Body of pancreas (tissue), 4 donors: ENCODE measurements around the gene GGTLC1. TPM values are rescaled to one million over a fixed set of nuclear protein-coding genes. Genes with fewer than 3 reads are reported as not detected.

ENCODE experiments used
- ATAC-seq: fragments of 150-250 bp; one replicate; pipeline ENCODE4 v1.9.1; 2016
- DNase-seq, 4 donors: peaks; one replicate each; pipeline ENCODE4 v3.0.0-alpha.2; 2019
- H3K27ac ChIP-seq, 4 donors: fragments of 200-600 bp; sonication (generic); 1 replicate in 3 of 4; 2 replicates in 1 of 4; pipeline versions ENCODE4 v1.5.1 to v1.6.1; 2016 to 2019; ENCODE audit warnings: mild to moderate bottlenecking in 1 of 4, mixed read lengths in 1 of 4, moderate library complexity in 1 of 4
- H3K27me3 ChIP-seq, 2 donors: fragments of 200-600 bp; sonication (generic); one replicate each; pipeline ENCODE4 v1.6.0; 2016; ENCODE audit warnings: mild to moderate bottlenecking in 1 of 2
- H3K36me3 ChIP-seq, 2 donors: fragments of 200-600 bp; sonication (generic); replicated peaks in 1 of 2; 2 replicates each; pipeline ENCODE4 v1.5.1; 2016; ENCODE audit warnings: low read depth in 2 of 2; ENCODE audit not compliant: insufficient read depth in 1 of 2
- H3K4me1 ChIP-seq: fragments of 200-600 bp; sonication (generic); one replicate; pipeline ENCODE4 v1.6.0; 2016
- H3K4me3 ChIP-seq, 2 donors: fragments of 200-600 bp; sonication (generic); 1 replicate in 1 of 2; 2 replicates in 1 of 2; pipeline ENCODE4 v1.5.1; 2016 to 2019
- H3K9me3 ChIP-seq, 3 donors: fragments of 200-600 bp; sonication (generic); 1 replicate in 2 of 3; 2 replicates in 1 of 3; pipeline ENCODE4 v1.5.1; 2016
- CTCF ChIP-seq, 7 experiments: fragments of 450-650 bp in 4 of 7; fragments of 200-600 bp in 3 of 7; sonication (generic) in 3 of 7; IDR thresholded peaks; one replicate each; pipeline ENCODE4 v1.5.1; 2016 to 2019; ENCODE audit warnings: antibody characterized with exemption in 7 of 7
- POLR2A ChIP-seq, 3 donors: fragments of 450-650 bp; IDR thresholded peaks; one replicate each; pipeline ENCODE4 v1.6.1; 2016; ENCODE audit warnings: antibody characterized with exemption in 3 of 3, mild to moderate bottlenecking in 2 of 3
- WGBS, 2 donors: methylation state at CpG; one replicate each; pipeline ENCODE4 v1.1.5; 2017; 5-methylcytosine and 5-hydroxymethylcytosine counted together
- intact Hi-C: fragments of 100-400 bp; cut with DNase I; formaldehyde crosslinking; loops from one replicate; pipeline ENCODE4 v1.15.1; 2023
- total RNA-seq, 2 donors: library from RNA; depleted of rRNA; stranded (reverse); fragments of >200 nt; gene quantifications; one replicate each; pipeline ENCODE4 v1.1.0, GENCODE V29; 2016

The GGTLC1 gene
- total RNA-seq: 1 to 10 TPM in 1 of 2 donors, not detected in 1; 3.4 TPM

DNA sequence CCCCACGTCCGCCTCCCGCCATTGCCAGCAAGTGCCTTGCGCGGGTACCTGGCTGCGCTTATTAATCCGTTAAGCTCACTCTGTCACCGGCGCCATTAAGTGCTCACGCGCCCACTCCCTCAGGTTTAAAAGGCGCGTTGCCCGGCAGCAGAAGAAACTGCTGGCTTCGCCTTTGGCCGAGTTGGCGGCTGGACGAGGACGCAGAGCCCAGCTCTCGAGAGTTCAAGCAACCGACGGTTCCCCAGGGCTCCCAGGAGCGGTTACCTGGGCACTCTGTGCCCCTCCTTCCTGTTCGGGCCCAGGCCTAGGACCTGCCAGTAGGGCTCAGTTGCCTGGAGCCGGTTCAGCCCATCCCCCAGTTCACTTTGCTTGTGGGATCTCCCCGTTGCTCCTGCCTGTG, at the start of gene GGTLC1:
TSS of gene GGTLC1 (minus strand) at position 219 of the 400 bp plus-strand sequence. CDS start 2,168 bp downstream, outside the sequence.
- H3K9me3 ChIP-seq: no peaks in the 10 kb centered on the region
- WGBS, 2 donors: 87 to 90% methylated on average over 21 to 22 of the region's 26 CpGs
- no peak within 1 kb of the TSS for H3K4me3 ChIP-seq
- no peak for TF ChIP-seq CTCF (IDR thresholded peaks at IDR 0.05)
- no peak for TF ChIP-seq POLR2A (IDR thresholded peaks at IDR 0.05)
- H3K27me3 ChIP-seq: no peaks in the 10 kb centered on the region
- ATAC-seq (no peak), DNase-seq (no peak)
- H3K36me3 ChIP-seq: no peaks in the 10 kb centered on the region
- peaks cover 5% of the 10 kb centered on the region for H3K4me1 ChIP-seq
- intact Hi-C loops: no loop called here
- H3K27ac ChIP-seq: no peak within 1 kb of the TSS

GRCh38 chr20:24034820-24035219, 46.2 kb upstream of the GGTLC1 start:
- ATAC-seq: no peak
- Histone ChIP-seq H3K4me3 (no peak overlapping the region), H3K36me3 (no peaks in the 10 kb centered on the region), H3K27me3 (no peaks in the 10 kb centered on the region), H3K9me3 (no peaks in the 10 kb centered on the region), H3K27ac (no peak overlapping the region), H3K4me1 (no peaks in the 10 kb centered on the region)
- TF ChIP-seq CTCF (IDR thresholded peaks at IDR 0.05): no peak
- no peak for TF ChIP-seq POLR2A (IDR thresholded peaks at IDR 0.05)
- intact Hi-C loops: no loop called here
- DNase-seq: peak in 3 of 4 donors; percentile 13 to 42 (median 25)
- 5 to 15% methylated on average over 2 of the region's 2 CpGs for WGBS, 2 donors

DNA sequence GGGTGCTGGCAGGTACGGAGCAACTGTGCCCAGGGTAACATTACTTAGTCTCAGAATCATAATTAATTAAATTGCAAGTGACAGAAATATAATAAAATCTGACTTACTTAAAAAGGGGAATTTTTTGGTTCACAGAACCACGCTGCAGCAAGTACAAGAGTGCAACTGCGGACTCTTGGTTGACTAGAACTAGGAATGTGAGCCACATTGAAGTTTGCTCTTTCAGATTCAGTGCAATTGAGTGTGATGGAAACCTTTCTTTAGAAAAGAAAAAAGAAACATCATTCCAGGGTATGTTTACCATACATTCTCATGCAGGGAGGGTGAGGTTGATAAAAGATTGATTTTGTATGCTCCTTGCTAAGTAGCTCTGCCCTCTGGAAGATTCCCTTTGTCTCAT, 45.0 kb upstream of the GGTLC1 start:
- DNase-seq: no peak
- intact Hi-C loops: no loop called here
- 78 to 90% methylated on average over 3 of the region's 3 CpGs for WGBS, 2 donors

DNA sequence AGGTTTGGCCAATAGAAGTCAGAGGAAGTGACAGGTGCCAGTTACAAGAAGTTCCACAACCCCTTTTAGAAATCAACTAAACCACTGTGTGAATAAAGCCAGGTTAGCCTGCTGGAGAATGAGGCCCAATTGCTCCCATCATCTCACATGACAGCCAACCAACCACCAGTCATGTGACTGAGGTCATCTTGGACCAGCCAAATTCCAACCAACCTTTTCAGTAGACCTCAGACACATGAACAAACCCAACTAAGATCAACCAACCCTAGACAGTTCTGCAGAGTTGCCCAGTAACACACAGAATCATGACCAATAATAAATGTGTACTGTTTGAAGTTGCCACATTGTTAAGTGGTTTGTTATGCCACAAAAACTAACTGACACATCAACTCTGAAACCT, 44.6 kb upstream of the GGTLC1 start:
- no peaks in the 10 kb centered on the region for H3K4me1 ChIP-seq
- no peak for TF ChIP-seq CTCF (IDR thresholded peaks at IDR 0.05)
- TF ChIP-seq POLR2A (IDR thresholded peaks at IDR 0.05): no peak
- DNase-seq: no peak
- no peak overlapping the region for H3K4me3 ChIP-seq
- ATAC-seq: no peak
- H3K27me3 ChIP-seq: no peaks in the 10 kb centered on the region
- intact Hi-C loops: no loop called here
- no peaks in the 10 kb centered on the region for H3K9me3 ChIP-seq
- no peak overlapping the region for H3K27ac ChIP-seq
- H3K36me3 ChIP-seq: no peaks in the 10 kb centered on the region

More for the DNA sequence above, 45.0 kb upstream of the GGTLC1 start:
- Histone ChIP-seq H3K36me3 (no peaks in the 10 kb centered on the region), H3K27ac (no peak overlapping the region), H3K4me1 (no peaks in the 10 kb centered on the region), H3K27me3 (no peaks in the 10 kb centered on the region), H3K4me3 (no peak overlapping the region), H3K9me3 (no peaks in the 10 kb centered on the region)
- TF ChIP-seq CTCF (IDR thresholded peaks at IDR 0.05): no peak
- TF ChIP-seq POLR2A (IDR thresholded peaks at IDR 0.05): no peak
- ATAC-seq: no peak

DNA sequence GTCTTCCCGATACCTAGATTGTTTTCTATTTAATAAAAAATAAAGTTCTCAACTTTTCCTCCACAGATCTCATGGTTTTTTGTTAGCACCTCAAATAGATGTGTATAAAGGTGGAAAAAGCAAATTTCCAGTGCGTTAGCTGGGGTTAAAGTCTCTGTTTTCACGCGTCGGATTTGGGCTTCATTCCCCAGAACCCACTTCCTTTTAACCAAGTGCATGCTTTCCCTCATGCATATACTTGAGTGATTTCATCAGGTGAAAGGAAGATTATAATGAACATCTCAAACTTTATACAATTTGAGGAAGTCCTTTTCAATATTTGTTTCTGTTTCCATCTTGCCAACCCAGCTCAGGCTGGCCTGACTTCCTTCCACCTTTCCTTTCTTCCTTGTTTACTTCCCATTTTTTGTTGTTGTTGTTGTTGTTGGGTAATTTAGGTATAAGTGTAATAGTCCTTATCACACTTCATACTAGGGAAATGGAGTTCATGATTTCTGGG, 43.9 kb upstream of the GGTLC1 start:
- WGBS, 2 donors: 79 to 86% methylated on average over 5 of the region's 5 CpGs
- H3K4me1 ChIP-seq: no peaks in the 10 kb centered on the region
- DNase-seq: no peak
- H3K36me3 ChIP-seq: no peaks in the 10 kb centered on the region
- intact Hi-C loops: no loop called here
- ATAC-seq: no peak
- H3K27ac ChIP-seq: no peak overlapping the region
- H3K4me3 ChIP-seq: no peak overlapping the region
- H3K27me3 ChIP-seq: no peaks in the 10 kb centered on the region
- TF ChIP-seq POLR2A (IDR thresholded peaks at IDR 0.05) (no peak), CTCF (IDR thresholded peaks at IDR 0.05) (no peak)
- no peaks in the 10 kb centered on the region for H3K9me3 ChIP-seq
